HG03575 (cell line): ENCODE data around the gene FOXP1.
"Not testable (repeated sequence)": the region's sequence is repeated elsewhere in the genome, so short reads cannot be mapped to it uniquely, and the experiment has no call there.

Experiments used
- ATAC-seq: cut with Tn5 transposase; IDR thresholded peaks from one replicate; pipeline ENCODE4 v1.9.1; 2021; ENCODE audit not compliant: unreplicated experiment, insufficient number of reproducible peaks, low FRiP score; ENCODE audit errors: extremely low read depth

Gene FOXP1

DNA sequence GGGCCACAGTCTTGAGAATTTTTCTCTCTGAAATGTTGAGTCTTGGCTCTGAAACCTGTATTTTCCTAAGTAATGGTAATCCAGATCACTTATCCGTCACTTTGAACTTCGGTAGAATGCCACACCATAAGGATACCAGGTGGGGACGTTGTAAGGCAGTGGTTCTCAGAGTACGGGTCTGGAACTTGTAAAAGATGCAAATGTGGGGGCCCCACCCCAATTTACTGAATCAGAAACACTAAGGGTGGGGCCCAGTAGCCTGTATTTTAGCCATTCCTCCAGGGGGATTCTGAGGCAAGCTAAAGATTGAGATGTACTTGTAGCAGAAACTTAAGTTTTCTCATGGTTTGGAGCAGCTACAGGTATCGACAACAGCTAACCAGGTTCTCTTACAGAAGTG is 555.3 kb downstream of the FOXP1 start:
- ATAC-seq, result no peak

- ATAC-seq, result no peak
Observed at GRCh38 chr3:71026634-71027578, 556.6 kb downstream of the FOXP1 start.

GRCh38 chr3:71025516-71025915 is 558.0 kb downstream of the FOXP1 start:
- ATAC-seq, result no peak

GRCh38 chr3:71025010-71025409 is 558.5 kb downstream of the FOXP1 start:
- no peak for ATAC-seq

- ATAC-seq, result no peak
Observed at GRCh38 chr3:71022551-71023335, 560.8 kb downstream of the FOXP1 start.

GRCh38 chr3:71018799-71019198 is 564.7 kb downstream of the FOXP1 start:
- ATAC-seq, result no peak

DNA sequence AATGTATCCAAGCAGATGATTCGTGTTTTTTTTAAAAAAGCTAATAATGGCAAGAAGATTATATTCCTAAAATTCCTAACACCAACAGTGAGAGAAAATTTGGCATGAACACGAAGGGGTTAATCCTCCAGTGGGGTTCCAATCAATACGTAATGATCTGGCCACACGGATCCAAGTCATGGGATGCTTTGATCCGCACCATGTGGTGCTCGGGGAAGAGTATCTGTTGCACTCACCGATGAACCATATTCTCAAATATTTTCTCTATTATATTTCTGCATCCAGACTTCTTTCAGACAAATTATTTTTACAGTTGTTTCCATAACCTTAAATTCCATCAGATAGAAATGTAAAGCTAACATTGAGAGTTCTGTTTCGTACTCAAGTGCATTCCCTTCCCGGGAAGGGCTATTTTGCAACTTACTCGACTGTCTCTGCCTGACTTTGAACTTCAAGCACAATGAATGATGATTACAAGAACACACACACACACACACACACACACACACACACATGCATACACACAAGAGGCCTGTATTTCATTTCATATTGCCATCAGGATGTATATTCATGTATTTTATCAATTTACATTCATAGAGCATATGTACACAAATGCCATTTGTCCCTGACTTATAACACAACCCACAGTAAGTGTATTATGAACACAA is 567.2 kb downstream of the FOXP1 start:
- ATAC-seq, result no peak

DNA sequence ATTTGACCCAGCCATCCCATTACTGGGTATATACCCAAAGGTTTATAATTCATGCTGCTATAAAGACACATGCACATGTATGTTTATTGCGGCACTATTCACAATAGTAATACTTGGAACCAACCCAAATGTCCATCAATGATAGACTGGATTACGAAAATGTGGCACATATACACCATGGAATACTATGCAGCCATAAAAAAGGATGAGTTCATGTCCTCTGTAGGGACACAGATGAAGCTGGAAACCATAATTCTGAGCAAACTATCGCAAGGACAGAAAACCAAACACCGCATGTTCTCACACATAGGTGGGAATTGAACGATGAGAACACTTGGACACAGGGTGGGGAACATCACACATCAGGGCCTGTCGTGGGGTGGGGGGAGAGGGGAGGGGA is 568.9 kb downstream of the FOXP1 start:
- not testable (repeated sequence) for ATAC-seq

- no peak for ATAC-seq
Observed at GRCh38 chr3:71012971-71013370, 570.6 kb downstream of the FOXP1 start.

- no peak for ATAC-seq
Observed at GRCh38 chr3:71011565-71012287, 571.8 kb downstream of the FOXP1 start.

- no peak for ATAC-seq
Observed at GRCh38 chr3:71010726-71011455, 572.6 kb downstream of the FOXP1 start.

- ATAC-seq, result no peak
Observed at GRCh38 chr3:71008350-71008935, 575.1 kb downstream of the FOXP1 start.

DNA sequence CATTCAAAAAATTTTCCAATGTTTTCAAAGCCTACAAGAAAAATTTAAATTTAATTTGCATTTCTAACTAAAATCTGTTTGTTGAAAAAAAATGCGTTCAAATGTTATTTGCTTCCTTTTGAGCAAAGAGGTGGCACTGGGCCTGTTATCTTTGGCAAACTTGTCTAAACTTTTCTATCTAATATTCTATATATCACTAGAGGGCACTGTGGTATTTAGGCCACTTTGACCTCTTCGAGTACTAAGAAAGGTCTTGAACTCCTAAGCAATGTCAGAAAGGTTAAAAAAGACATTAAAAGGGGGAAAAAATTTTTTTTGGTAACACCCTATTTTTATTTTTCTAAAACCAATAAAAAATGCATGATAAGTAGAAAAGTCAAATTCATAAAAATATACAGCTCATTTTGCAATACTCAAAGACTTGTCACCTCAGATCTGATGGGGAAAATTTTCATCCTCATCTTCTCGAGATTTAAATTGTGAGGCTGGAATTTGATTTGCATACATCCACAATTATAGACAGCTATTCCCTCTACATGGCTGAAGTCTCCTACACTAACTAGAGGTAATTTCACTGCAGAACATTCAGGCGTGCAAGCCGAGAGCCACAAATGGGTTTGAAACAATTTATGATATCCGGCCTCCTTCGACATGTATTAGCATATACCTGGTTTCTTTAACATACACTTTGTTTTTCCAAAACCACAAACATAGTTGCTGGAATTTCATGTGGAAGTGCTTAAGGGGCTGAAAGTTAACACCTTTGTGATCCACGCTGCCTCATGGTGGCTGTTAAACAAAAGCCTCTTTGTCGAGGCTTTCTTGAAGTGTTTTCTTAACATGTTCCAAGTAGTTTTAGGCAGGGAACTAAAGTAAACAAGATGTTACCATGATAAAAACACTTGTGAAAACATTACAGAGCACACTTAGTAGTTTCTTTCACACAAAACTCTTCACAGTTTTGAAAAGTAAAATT is 576.4 kb downstream of the FOXP1 start:
- no peak for ATAC-seq

DNA sequence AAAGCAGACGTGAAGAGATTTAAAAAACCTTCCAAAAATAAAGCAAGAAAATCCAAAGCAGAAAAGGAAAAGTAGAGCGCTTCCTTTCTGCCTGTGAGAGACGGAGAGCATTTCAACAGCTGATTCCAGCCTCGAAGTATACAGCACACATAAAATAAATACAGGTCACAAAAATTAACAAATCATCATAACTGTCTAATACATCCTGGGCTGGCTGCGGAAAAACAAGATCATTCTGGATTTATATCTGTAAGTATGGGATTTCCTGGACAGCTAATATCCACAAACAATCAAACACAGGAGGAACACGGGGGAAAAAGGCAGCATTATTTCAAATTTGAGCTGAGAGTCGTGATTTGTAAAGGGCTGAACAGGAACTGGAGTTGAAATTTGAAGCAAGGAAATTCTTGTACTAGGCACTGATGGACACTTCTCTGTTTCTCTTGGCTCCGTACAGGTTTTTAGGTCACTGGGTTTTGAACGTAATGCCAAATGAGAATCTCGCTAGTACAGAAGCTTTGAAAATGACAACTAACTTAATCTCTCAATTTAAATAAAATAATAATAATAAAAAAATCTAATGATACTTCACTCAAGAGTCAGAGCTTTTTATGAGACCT is 577.7 kb downstream of the FOXP1 start:
- ATAC-seq, result no peak

- ATAC-seq, result no peak
Observed at GRCh38 chr3:71003511-71003910, 580.0 kb downstream of the FOXP1 start.

DNA sequence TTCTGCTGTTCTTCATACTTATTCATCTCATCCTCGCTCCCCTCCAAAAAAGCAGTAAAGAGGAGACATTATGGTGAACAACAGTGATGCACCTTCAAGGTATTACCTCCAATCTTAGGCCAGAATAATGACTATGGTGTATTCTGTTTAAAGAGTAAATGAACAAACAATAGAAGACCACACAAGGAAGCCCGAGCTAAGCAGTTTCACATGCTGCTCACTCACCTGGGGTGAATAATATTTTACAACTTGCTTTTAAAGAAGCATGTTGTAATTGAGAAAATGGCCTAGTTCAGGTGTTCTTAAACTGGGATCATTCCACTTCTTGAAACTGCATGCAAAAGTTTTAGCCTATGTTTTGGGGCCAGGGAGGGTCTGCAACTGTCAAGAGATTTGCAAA is 581.2 kb downstream of the FOXP1 start:
- ATAC-seq, result no peak
